ENCODE results near the gene RFX4. TPM values are rescaled to one million over a fixed set of nuclear protein-coding genes. Genes with fewer than 3 reads are reported as not detected.
A peak's percentile ranks its signal among the peaks of the same experiment; 100 is the strongest.

The RFX4 gene
- total and polyA plus RNA-seq, 7 experiments from 2014 or later, result not detected

- H3K27me3 ChIP-seq (ENCODE audit: control insufficient read depth in 2 of 2, insufficient read depth in 2 of 2, low read length in 2 of 2), result no peaks in the 10 kb centered on the region
- Mint-ChIP-seq H3K4me1 (peaks cover 14 to 50% (median 33%) of the 10 kb centered on the region in 7 donors), H3K27ac (peak overlapping the region in 1 of 9 donors; percentile 80)
These were observed 181.9 kb downstream of the RFX4 start for GRCh38 chr12:106764738-106765137.

GRCh38 chr12:106766393-106766826 is 183.6 kb downstream of the RFX4 start:
- peak overlapping the region in 7 of 10 donors; percentile 2 to 38 (median 29) for H3K4me3 Mint-ChIP-seq
- DNase-seq (no peak), ATAC-seq (no peak)
- Histone ChIP-seq H3K9me3 (ENCODE audit: control insufficient read depth in 2 of 3, low read length in 3 of 3) (no peaks in the 10 kb centered on the region), H3K36me3 (ENCODE audit: control insufficient read depth in 2 of 3, insufficient read depth in 3 of 3, low read length in 3 of 3) (no peaks in the 10 kb centered on the region), H3K4me3 (ENCODE audit: low read length) (no peak overlapping the region), H3K27me3 (ENCODE audit: control insufficient read depth in 2 of 2, insufficient read depth in 2 of 2, low read length in 2 of 2) (no peaks in the 10 kb centered on the region), H3K27ac (ENCODE audit: low read depth, low read length) (no peak overlapping the region), H3K4me1 (ENCODE audit: control insufficient read depth in 2 of 2, insufficient read depth in 2 of 2, low read length in 2 of 2) (peaks cover 0 to 4% of the 10 kb centered on the region in 2 donors)
- intact Hi-C loops (cut with micrococcal nuclease), result no loop called here
- H3K27me3 Mint-ChIP-seq, result peaks cover 0 to 22% (median 0%) of the 10 kb centered on the region in 5 donors
- ChIA-PET CTCF (interaction anchor here (0.6 kb wide), 1 partner anchor 13 kb away, joined by 3 read pairs; no protein-coding TSS in a partner anchor), POLR2A (interaction anchor here (0.6 to 2.8 kb wide), 5 partner anchors 9 to 57 kb away, joined by 3 to 13 read pairs (median 4); partner anchors contain the start of gene RIC8B)
- H3K4me1 Mint-ChIP-seq, result peaks cover 6 to 35% (median 18%) of the 10 kb centered on the region in 7 donors
- no peaks in the 10 kb centered on the region for H3K36me3 Mint-ChIP-seq
- H3K9me3 Mint-ChIP-seq, result no peaks in the 10 kb centered on the region
- peak overlapping the region in 5 of 9 donors; percentile 9 to 66 (median 22) for H3K27ac Mint-ChIP-seq

More at GRCh38 chr12:106764738-106765137, 181.9 kb downstream of the RFX4 start:
- no peaks in the 10 kb centered on the region for H3K9me3 ChIP-seq (ENCODE audit: control insufficient read depth in 2 of 3, low read length in 3 of 3)
- ChIA-PET CTCF (interaction anchor here (0.6 kb wide), 1 partner anchor 52 kb away, joined by 4 read pairs; no protein-coding TSS in a partner anchor), POLR2A (interaction anchor here (0.6 to 0.7 kb wide), 3 partner anchors 11 to 18 kb away, joined by 3 read pairs; no protein-coding TSS in a partner anchor)
- no peak overlapping the region for H3K4me3 ChIP-seq (ENCODE audit: low read length)
- Mint-ChIP-seq H3K36me3 (no peaks in the 10 kb centered on the region), H3K9me3 (no peaks in the 10 kb centered on the region), H3K27me3 (peaks cover 0 to 20% (median 0%) of the 10 kb centered on the region in 5 donors), H3K4me3 (no peak overlapping the region)
- intact Hi-C loops (cut with micrococcal nuclease), result no loop called here
- H3K36me3 ChIP-seq (ENCODE audit: control insufficient read depth in 2 of 3, insufficient read depth in 3 of 3, low read length in 3 of 3), result no peaks in the 10 kb centered on the region
- ATAC-seq (no peak), DNase-seq (no peak)
- no peak overlapping the region for H3K27ac ChIP-seq (ENCODE audit: low read depth, low read length)
- peaks cover 9 to 16% of the 10 kb centered on the region in 2 donors for H3K4me1 ChIP-seq (ENCODE audit: control insufficient read depth in 2 of 2, insufficient read depth in 2 of 2, low read length in 2 of 2)

- Mint-ChIP-seq H3K9me3 (no peaks in the 10 kb centered on the region), H3K27ac (peak overlapping the region in 2 of 9 donors; percentile 18 to 64), H3K4me3 (peak overlapping the region in 3 of 10 donors; percentile 8 to 38 (median 27)), H3K36me3 (no peaks in the 10 kb centered on the region), H3K4me1 (peaks cover 6 to 35% (median 13%) of the 10 kb centered on the region in 7 donors), H3K27me3 (peaks cover 0 to 22% (median 0%) of the 10 kb centered on the region in 5 donors)
- CTCF ChIA-PET, result interaction anchor here (0.6 kb wide), 2 partner anchors 19 to 325 kb away, joined by 3 read pairs; no protein-coding TSS in a partner anchor
- H3K4me1 ChIP-seq (ENCODE audit: control insufficient read depth in 2 of 2, insufficient read depth in 2 of 2, low read length in 2 of 2), result peaks cover 0 to 4% of the 10 kb centered on the region in 2 donors
- intact Hi-C loops (cut with micrococcal nuclease), result no loop called here
- no peak for ATAC-seq
- no peak overlapping the region for H3K27ac ChIP-seq (ENCODE audit: low read depth, low read length)
- no peak for DNase-seq
- H3K4me3 ChIP-seq (ENCODE audit: low read length), result no peak overlapping the region
- POLR2A ChIA-PET, result interaction anchor here (0.6 to 2.8 kb wide), 3 partner anchors 12 to 726 kb away, joined by 4 to 13 read pairs (median 4); no protein-coding TSS in a partner anchor
- no peaks in the 10 kb centered on the region for H3K36me3 ChIP-seq (ENCODE audit: control insufficient read depth in 2 of 3, insufficient read depth in 3 of 3, low read length in 3 of 3)
- no peaks in the 10 kb centered on the region for H3K27me3 ChIP-seq (ENCODE audit: control insufficient read depth in 2 of 2, insufficient read depth in 2 of 2, low read length in 2 of 2)
- no peaks in the 10 kb centered on the region for H3K9me3 ChIP-seq (ENCODE audit: control insufficient read depth in 2 of 3, low read length in 3 of 3)
These were observed 184.4 kb downstream of the RFX4 start for GRCh38 chr12:106767206-106767605.

- POLR2A ChIA-PET, result interaction anchor here (0.6 to 1.0 kb wide), 2 partner anchors 20 to 725 kb away, joined by 4 read pairs; no protein-coding TSS in a partner anchor
- CTCF ChIA-PET, result no interaction called here
- no peak overlapping the region for H3K27ac Mint-ChIP-seq
These were observed 185.4 kb downstream of the RFX4 start for GRCh38 chr12:106767954-106768822.

GRCh38 chr12:106769078-106769477 is 186.3 kb downstream of the RFX4 start:
- no peaks in the 10 kb centered on the region for H3K27me3 ChIP-seq (ENCODE audit: control insufficient read depth in 2 of 2, insufficient read depth in 2 of 2, low read length in 2 of 2)
- ATAC-seq (no peak), DNase-seq (no peak)
- ChIA-PET POLR2A (interaction anchor here (1.0 kb wide), 1 partner anchor 21 kb away, joined by 4 read pairs; no protein-coding TSS in a partner anchor), CTCF (no interaction called here)
- peaks cover 0 to 22% (median 0%) of the 10 kb centered on the region in 5 donors for H3K27me3 Mint-ChIP-seq
- intact Hi-C loops (cut with micrococcal nuclease), result no loop called here
- no peaks in the 10 kb centered on the region for H3K36me3 ChIP-seq (ENCODE audit: control insufficient read depth in 2 of 3, insufficient read depth in 3 of 3, low read length in 3 of 3)
- H3K9me3 ChIP-seq (ENCODE audit: control insufficient read depth in 2 of 3, low read length in 3 of 3), result no peaks in the 10 kb centered on the region
- H3K36me3 Mint-ChIP-seq, result no peaks in the 10 kb centered on the region
- peaks cover 7 to 42% (median 19%) of the 10 kb centered on the region in 7 donors for H3K4me1 Mint-ChIP-seq
- H3K4me3 ChIP-seq (ENCODE audit: low read length), result no peak overlapping the region
- no peak overlapping the region for H3K4me3 Mint-ChIP-seq
- H3K27ac ChIP-seq (ENCODE audit: low read depth, low read length), result no peak overlapping the region
- peak overlapping the region in 1 of 9 donors; percentile 25 for H3K27ac Mint-ChIP-seq
- H3K9me3 Mint-ChIP-seq, result no peaks in the 10 kb centered on the region
- peaks cover 4 to 5% of the 10 kb centered on the region in 2 donors for H3K4me1 ChIP-seq (ENCODE audit: control insufficient read depth in 2 of 2, insufficient read depth in 2 of 2, low read length in 2 of 2)

More at GRCh38 chr12:106767954-106768822, 185.4 kb downstream of the RFX4 start:
- ATAC-seq, result no peak
- Histone ChIP-seq H3K9me3 (ENCODE audit: control insufficient read depth in 2 of 3, low read length in 3 of 3) (no peaks in the 10 kb centered on the region), H3K36me3 (ENCODE audit: control insufficient read depth in 2 of 3, insufficient read depth in 3 of 3, low read length in 3 of 3) (no peaks in the 10 kb centered on the region), H3K27me3 (ENCODE audit: control insufficient read depth in 2 of 2, insufficient read depth in 2 of 2, low read length in 2 of 2) (no peaks in the 10 kb centered on the region), H3K4me3 (ENCODE audit: low read length) (no peak overlapping the region), H3K27ac (ENCODE audit: low read depth, low read length) (no peak overlapping the region), H3K4me1 (ENCODE audit: control insufficient read depth in 2 of 2, insufficient read depth in 2 of 2, low read length in 2 of 2) (peaks cover 0 to 4% of the 10 kb centered on the region in 2 donors)
- no peak for DNase-seq
- Mint-ChIP-seq H3K27me3 (peaks cover 0 to 22% (median 0%) of the 10 kb centered on the region in 5 donors), H3K36me3 (no peaks in the 10 kb centered on the region), H3K4me3 (no peak overlapping the region), H3K9me3 (no peaks in the 10 kb centered on the region), H3K4me1 (peaks cover 6 to 35% (median 13%) of the 10 kb centered on the region in 7 donors)
- intact Hi-C loops (cut with micrococcal nuclease), result no loop called here

GRCh38 chr12:106769546-106769945 is 186.7 kb downstream of the RFX4 start:
- Mint-ChIP-seq H3K27me3 (peaks cover 0 to 22% (median 0%) of the 10 kb centered on the region in 5 donors), H3K4me1 (peaks cover 9 to 44% (median 22%) of the 10 kb centered on the region in 7 donors), H3K36me3 (no peaks in the 10 kb centered on the region), H3K9me3 (no peaks in the 10 kb centered on the region), H3K4me3 (no peak overlapping the region), H3K27ac (no peak overlapping the region)
- ATAC-seq, result no peak
- ChIA-PET POLR2A (interaction anchor here (1.0 kb wide), 1 partner anchor 22 kb away, joined by 4 read pairs; no protein-coding TSS in a partner anchor), CTCF (no interaction called here)
- no peak overlapping the region for H3K27ac ChIP-seq (ENCODE audit: low read depth, low read length)
- no peak for DNase-seq
- H3K9me3 ChIP-seq (ENCODE audit: control insufficient read depth in 2 of 3, low read length in 3 of 3), result no peaks in the 10 kb centered on the region
- H3K27me3 ChIP-seq (ENCODE audit: control insufficient read depth in 2 of 2, insufficient read depth in 2 of 2, low read length in 2 of 2), result no peaks in the 10 kb centered on the region
- no peak overlapping the region for H3K4me3 ChIP-seq (ENCODE audit: low read length)
- peaks cover 0 to 4% (median 0%) of the 10 kb centered on the region in 3 experiments for H3K36me3 ChIP-seq (ENCODE audit: control insufficient read depth in 2 of 3, insufficient read depth in 3 of 3, low read length in 3 of 3)
- H3K4me1 ChIP-seq (ENCODE audit: control insufficient read depth in 2 of 2, insufficient read depth in 2 of 2, low read length in 2 of 2), result peaks cover 4 to 5% of the 10 kb centered on the region in 2 donors
- intact Hi-C loops (cut with micrococcal nuclease), result no loop called here
